ENCODE results near the gene LRRC32.
"Not testable (repeated sequence)": the region's sequence is repeated elsewhere in the genome, so short reads cannot be mapped to it uniquely, and the experiment has no call there.

The LRRC32 gene

DNA sequence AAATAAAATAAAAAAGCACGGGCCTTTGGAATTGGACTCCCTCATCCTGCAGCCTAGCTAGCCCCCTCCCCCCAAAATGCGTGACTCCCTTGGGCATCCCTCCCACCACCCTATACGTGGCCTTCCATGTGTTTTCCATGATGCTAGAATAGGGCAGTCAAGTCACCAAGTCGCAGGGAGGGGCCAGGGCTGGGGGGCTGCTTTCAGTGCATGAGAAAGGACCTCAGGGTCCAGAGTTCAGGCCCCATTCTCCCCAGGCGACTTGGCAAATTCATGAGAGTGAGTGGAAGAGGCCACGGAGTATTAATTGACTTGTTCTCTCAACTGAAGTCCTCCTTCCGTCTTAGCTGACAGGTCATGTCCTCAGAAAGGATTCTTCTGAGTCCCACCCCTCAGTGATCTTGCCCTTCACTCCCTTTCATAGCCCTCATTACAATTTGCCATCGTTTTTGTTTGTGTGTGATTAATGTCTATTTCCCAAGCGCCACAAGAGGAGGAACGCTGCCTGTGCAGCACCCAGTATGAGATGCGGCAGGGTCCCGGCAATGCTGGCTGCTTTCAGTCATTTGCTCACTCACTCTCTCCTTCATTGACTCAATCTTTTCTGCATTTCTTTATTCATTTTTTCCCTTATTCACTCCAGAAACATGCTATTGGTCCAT lies 17.4 kb downstream of the LRRC32 start:
- in situ Hi-C loops (cut with HindIII; ENCODE audit: low sequenced_read_pairs) = no loop called here

DNA sequence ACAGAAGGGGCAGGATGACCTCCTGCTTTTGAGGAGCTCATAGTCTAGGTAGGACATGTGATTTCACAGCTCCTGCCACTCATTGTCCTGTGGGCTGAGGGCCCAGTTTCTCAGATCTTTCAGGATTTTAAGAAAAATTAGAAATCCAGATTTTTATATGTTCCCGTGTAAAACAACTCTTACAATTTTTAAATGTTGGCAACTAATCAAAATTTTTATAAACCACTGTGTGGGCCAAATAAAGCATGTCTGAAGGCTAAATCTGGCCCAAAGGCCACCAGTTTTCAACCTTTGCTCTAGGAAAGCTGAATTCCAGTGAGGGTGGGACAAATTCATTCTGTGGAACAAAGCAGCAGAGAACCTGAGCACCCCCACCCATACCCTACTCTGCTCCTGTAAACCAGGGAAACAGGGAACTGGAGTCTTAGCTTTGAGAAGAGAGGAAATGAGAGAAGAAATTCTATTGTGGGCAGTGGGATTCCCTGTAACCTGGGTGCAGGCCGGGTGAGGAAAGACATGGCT lies 20.6 kb downstream of the LRRC32 start:
- in situ Hi-C loops (cut with HindIII; ENCODE audit: low sequenced_read_pairs) = no loop called here

DNA sequence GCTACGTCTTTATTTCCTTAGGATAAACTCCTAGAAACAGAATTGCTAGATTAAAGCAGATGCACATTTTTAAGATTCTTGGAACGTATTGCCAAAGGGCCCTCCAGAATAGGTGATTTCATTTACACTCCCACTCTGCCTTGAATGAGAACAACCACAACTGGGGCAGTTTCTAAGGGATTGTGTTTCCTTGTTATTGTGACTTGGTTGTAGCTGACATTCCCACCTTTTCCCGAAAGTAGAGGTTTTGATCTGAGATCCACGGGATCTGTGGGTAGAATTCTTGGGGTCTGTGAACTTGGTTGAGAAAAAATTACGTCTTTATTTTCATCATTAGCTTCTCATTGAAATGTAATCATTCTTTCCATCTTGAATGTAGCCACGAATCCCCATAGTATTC lies 21.5 kb downstream of the LRRC32 start:
- in situ Hi-C loops (cut with HindIII; ENCODE audit: low sequenced_read_pairs) = no loop called here

DNA sequence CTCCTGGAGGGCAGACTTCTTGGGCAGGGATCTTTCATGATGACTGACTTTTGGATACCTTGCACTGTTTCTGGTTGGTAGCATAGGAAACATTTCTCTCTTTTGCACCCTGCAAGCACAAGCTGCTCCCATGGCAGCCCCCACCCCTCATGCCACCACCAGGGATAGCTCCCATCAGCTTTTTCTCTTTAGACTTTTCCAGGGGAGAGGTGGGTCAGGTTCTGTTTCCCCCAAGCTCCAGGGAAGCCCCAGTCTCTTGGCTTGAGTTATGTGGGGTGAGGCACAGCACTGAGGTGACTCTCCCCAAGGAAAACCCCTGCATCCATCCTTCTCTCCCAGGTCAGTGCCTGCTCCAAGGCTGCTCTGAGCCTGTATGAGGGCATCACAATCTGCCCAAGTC lies 22.5 kb downstream of the LRRC32 start:
- in situ Hi-C loops (cut with HindIII; ENCODE audit: low sequenced_read_pairs) = no loop called here

DNA sequence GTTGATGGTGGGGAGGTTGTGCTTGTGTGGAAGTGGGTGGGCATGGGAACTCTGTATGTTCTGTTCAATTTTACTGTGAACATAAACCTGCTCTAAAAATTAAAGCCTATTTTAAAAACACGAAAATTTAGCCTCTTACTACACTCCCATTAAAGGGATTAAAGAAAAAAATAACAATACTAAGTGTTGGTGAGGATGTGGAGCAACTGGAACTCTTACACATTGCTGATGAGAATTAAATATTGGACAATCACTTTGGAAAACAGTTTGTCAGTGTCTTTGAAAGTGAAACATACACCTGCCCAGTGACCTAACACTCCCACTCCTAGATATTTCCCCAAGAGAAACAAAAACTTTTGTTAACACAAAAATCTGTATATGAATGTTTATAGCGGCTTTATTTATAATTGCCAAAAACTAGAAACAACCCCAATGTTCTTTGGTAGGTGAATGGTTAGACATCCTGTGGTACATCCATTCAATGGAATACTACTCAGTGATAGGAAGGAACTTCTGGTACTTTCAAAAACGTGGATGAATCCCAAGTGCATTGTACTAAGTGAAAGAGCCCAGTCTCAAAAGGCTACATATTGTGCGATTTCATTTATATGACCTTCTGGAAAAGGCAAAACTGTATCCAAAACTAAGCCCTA lies 23.5 kb downstream of the LRRC32 start:
- in situ Hi-C loops (cut with HindIII; ENCODE audit: low sequenced_read_pairs) = no loop called here

DNA sequence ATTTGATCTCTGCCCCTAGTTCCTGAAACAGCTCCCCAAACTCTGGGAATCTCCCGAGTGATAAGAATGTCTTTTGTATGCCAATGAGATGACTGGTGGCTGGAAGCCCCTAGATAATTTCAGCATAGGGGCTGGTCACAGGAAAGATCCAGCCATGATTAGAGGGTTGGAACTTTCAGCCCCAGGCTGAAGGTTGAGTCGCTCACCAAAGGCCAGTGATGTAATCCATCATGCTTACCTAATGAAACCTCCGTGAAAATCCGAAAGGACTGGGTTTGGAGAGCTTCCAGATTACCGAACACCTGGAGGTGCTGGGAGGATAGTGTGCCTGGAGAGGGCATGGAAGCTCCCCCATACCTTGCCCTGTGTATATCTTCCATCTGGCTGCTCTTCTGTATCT lies 26.0 kb downstream of the LRRC32 start:
- in situ Hi-C loops (cut with HindIII; ENCODE audit: low sequenced_read_pairs) = no loop called here

DNA sequence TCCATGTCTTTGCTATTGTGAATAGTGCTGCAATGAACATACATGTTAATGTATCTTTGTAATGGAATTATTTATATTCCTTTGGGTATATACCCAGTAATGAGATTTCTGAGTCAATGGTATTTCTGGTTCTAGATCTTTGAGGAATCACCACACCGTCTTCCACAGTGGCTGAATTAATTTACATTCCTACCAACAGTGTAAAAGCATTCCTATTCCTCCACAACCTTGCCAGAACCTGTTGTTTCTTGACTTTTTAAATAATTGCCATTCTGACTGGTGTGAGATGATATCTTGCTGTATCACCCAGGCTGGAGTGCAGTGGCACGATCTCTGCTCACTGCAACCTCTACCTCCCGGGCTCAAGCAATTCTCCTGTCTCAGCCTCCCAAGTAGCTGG lies 26.8 kb downstream of the LRRC32 start:
- in situ Hi-C loops (cut with HindIII; ENCODE audit: low sequenced_read_pairs) = not testable (repeated sequence)

DNA sequence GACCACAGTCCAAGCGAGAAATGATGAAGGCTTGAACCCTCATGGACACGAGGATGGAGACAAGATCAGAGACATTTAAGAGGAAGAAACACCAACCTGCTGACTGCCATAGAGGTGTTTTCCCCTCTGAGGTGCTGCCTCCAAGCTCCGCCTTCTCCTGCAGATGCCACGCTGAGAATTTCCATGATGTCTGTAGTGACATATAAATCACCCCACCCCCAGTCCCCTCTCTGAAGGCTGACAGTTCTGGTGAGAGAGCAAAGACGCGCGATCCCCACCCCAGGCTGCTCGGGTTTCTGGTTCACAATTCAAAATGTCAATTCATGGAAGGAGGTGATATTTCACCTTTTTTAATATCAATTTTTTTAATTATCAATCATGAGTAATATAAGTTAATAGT lies 28.2 kb downstream of the LRRC32 start:
- in situ Hi-C loops (cut with HindIII; ENCODE audit: low sequenced_read_pairs) = no loop called here

DNA sequence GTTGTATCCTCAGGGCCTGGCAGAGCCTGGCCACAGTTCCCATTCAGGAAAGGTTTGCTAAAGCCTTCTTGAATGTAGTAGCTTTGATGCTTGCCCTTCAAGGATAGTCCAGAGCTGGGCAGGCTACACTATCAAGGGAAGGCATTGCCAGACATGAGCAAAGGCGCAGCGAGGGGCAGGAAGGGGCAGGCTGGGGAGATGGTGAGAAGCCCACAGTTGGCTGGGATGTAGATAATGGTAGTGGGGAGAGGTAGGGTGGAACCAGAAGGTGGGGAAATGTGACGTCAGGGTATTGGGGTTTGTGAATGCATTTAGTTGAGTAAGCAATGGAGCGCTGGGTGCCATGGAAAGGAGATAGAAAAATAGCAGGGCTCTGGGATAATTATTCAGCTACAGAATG lies 28.6 kb downstream of the LRRC32 start:
- in situ Hi-C loops (cut with HindIII; ENCODE audit: low sequenced_read_pairs) = no loop called here

DNA sequence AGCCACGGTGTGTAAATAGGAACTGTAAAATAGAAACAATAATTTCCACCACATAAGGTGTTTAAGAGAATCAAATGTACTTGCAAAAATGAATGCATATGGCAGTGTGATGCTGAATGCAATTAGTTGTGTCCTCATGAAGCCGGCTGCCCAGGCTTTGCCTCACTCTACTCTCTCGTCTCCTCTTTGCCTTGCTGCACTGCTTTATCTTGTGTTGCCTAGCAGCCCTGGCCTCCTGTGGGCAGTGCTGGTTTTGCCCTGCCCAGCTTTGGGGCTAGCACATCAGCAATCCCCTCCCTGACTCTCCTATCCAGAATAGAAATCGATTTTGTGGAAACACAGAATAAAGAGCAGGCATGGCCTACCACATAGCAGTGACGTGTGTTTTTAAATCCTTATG lies 30.0 kb downstream of the LRRC32 start:
- in situ Hi-C loops (cut with HindIII; ENCODE audit: low sequenced_read_pairs) = no loop called here

DNA sequence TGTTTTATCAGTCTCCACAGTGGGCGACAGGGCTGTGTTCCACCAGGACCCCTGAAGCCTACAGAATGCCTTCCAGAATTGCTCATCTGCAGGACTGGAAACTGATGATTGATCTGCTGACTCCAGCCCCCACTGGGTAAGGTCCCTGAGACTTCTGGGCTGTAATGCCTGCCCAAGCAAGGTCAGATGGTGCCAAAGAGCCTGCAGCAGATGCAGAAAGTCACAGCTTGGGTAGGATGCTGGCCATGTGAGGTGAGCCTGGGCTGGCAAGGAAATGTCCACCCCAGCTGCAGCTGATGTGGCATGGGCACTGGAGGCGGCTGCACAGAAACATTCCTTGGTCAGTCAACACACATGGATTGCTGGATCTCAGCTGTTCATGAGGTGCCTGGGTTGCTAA lies 30.9 kb downstream of the LRRC32 start:
- in situ Hi-C loops (cut with HindIII; ENCODE audit: low sequenced_read_pairs) = no loop called here

DNA sequence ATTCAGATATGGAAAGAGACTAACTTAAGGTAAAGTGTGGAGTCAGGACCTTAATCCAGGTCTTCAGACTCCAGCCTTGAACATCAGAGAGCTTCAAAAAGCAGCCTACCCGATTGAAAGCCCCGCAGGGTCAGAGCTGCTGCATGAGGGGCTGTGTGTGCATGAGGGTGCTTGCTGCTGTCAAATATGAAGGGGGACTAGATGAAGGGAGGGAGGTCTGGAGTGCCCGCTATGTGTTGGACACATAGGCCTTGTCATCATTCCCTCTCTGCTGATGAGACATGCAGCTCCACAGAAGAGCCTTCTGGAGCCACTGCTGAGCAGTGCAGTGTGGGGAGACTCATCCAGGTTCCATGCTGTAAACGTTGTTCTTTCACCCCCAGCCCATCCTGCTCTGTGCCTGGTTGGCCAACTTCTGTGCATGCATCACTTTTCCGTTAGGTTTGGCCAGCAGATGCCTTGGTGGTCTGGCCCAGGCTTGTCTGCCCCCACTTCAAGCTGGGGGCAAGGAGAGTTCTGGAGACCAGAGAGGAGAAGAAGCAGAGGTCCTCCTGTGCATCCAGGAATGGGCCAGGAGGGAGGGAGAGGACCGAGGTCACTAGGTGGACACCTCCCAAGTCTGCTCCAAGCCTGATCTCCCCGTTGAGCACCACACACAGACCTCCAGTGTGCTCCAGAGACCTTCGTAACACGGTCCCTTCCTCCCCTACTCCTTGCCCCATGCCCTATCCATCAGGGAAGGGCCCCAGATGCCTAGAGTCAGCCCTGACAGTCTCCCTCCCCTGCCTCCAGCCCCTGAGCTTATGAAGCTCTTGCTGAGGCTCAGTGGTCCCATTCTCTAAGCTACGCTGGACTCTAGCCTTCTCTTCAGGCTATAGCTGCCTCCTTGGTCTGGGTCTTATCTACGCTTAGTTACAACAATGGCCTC lies 32.0 kb downstream of the LRRC32 start:
- in situ Hi-C loops (cut with HindIII; ENCODE audit: low sequenced_read_pairs) = no loop called here

DNA sequence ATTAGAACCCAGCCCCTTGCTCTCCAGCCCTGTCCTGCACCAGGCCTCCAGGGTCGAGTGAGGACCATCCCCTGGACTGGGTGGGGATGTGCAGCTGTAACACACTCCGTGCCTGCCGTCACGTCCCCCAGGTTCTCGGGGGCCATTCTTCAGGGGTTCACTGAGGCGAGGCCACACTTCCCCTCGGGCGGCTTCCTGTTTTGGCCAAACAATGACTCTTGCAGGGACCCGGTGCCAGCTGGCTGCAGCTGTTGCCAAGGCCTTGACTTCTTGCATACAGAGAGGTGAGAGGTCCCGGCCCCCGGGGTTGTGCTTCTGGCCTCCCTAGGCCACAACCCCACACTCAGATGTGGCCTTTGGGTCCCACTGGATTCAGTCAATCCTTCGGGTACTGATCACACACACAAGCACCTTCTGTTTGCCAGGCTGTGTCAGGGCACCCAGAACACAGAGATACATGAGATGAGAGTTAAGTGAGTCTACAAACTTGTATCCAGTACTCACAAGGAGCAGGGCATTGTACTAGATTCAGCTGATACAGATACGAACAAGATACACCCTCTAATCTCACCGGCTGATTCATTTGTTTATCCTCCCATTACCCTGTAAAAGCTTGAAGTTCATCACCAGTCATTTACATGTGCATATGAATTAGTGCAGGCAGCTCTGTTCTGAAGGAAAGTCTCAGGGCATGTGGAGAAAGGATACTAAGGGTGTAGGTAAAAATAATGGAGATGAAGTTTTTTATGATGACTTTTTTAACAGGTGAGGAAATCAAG lies 32.9 kb downstream of the LRRC32 start:
- in situ Hi-C loops (cut with HindIII; ENCODE audit: low sequenced_read_pairs) = no loop called here

DNA sequence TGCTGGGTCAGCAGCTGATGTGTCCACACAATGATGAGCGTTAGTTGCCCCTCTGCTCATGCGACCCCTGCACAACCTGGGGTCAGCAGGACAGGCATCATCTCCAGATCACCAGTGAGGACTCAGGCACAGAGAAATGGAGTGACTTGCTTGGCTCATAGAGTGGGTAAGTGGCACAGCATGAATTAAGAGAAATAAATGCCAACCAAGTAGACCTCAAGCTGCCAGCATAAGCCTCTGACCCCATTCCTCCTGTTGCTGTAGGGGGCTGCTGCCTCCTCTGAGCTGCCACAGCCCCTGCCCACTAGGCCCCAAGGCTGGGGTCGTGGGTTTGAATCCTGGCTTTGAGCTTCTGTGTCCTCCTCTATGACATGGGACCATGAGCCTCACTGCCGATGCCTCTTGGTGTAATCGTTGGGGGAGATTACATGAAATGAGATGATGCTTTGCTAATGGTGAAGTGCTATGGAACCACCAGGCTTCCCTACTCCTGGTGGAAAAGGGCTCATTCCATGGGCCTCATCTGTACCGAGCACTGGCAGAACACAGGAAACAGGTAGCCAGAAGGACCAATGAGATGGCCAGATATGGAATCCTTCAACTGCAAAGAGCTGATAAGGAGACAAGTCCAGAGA lies 33.6 kb downstream of the LRRC32 start:
- in situ Hi-C loops (cut with HindIII; ENCODE audit: low sequenced_read_pairs) = no loop called here

DNA sequence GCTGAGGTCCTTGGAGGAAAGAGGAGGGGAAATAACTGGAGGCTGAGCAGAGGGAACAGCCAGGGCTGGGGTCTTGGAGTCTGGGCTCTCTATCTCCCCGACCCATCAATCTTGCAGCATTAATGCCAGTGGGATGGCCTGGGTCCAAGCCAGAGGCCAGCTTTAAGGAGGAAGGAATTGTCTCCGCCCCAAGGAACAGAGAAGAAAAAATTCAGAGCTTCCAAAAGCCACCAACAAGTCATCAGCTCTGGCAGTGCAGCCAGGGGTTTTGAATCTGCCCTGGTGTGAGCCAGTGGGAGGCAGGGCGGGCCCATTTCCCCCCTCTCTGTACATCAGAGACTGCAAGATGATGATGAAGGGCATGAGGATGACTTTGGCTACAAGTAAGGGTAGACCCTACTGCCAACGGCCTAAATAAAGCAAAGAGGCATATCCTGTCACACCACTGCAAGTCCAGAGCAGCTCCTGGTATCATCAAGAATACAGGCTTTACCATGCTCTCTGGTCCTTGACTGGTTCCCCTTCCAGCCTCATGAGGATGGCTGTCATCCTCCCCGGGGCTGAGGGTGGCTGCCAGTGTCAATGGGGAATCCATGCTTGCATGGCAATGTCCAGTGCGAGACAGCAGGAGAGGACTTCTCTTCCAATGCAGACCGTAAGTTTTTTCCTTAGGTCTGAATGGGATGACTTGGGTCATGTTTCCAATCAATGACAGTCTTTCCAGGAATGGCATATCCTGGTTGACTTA lies 34.4 kb downstream of the LRRC32 start:
- in situ Hi-C loops (cut with HindIII; ENCODE audit: low sequenced_read_pairs) = no loop called here

DNA sequence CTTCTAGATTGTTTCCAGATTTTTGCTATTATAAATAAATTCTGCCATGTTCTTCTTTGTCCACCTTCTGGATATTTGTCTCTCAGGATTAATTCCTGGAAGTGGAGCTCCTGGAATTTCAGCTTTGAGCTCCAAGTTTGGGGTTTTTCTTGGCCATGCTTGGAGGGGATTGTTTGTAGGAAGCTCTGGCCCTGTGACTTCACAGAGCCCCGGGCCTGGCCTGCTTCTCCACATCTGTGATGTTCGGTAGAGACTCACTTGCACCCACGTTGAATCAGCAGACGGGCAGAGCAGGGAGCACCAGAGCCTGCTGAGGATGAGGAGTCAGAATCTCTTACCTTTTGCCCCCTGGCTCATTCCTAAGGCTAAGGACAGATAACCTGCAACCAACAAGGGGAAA lies 35.7 kb downstream of the LRRC32 start:
- in situ Hi-C loops (cut with HindIII; ENCODE audit: low sequenced_read_pairs) = no loop called here

DNA sequence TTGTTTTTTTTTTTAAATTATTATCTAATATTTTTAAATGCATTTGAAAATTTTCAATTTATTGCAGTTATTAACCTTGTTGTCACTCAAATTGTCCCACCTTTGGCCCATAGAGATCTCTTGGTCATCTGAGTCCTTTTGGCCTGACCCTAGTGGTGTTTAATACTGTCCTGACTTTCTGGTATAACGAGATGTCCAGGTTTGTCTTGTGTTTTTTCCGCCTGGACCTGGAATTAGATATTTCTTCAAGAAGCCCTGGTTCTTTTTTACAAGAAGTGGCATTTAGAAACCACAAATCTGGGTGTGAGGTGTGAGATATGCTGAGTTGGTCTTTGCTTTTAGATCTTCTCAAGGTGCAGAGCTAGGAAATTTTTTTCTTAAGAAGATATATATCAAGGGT lies 38.1 kb downstream of the LRRC32 start:
- in situ Hi-C loops (cut with HindIII; ENCODE audit: low sequenced_read_pairs) = no loop called here

DNA sequence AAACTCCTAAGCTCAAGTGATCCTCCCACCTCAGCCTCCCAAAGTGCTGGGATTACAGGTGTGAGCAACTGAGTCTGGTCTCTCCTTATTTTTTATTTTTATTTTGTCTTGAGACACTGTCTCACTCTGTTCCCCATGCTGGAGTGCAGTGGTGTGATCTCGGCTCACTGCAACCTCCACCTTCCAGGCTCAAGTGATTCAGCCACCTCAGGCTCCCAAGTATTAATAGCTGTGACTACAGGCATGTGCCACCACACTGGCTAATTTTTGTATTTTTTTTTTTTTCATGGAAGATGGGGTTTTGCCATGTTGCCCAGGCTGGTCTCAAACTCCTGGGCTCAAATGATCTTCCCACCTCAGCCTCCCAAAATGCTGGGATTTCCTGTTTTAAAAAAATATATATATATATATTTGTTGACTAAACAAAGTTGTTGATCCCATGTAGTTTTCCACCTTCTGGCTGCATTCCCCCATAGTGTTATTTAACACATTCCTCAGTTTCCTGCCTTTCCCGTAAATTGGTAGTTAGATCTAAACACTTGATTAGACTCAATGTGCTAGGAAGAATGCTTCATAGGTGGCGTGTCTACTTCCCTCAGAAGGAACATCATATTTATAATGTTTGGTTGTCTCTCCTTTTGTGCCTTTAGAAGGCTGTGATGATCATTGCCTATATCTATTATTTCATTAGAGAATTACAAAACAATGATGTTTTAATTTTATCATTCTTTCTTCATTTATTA lies 38.8 kb downstream of the LRRC32 start:
- in situ Hi-C loops (cut with HindIII; ENCODE audit: low sequenced_read_pairs) = no loop called here

All from DLD1 (cell line).